HEK293T (cell line): ENCODE measurements around the gene KREMEN1.

Experiments used
- CTCF ChIA-PET: fragments of 350-600 bp; formaldehyde crosslinking; extraction: SDS; loops from one replicate; lab custom pipeline; 2021; ENCODE audit warnings: antibody characterized with exemption, inconsistent platforms; lab: Yijun Ruan, JAX
- POLR2A ChIA-PET: fragments of 350-600 bp; formaldehyde crosslinking; extraction: SDS; loops from one replicate; lab custom pipeline; 2020; ENCODE audit warnings: antibody characterized with exemption, inconsistent platforms; lab: Yijun Ruan, JAX
- DNase-seq: peaks from one replicate; pipeline ENCODE4 v3.0.0; 2012; ENCODE audit warnings: mixed read lengths; ENCODE audit errors: extremely low spot score
- ARNT ChIP-seq: fragments of 450-650 bp; IDR thresholded peaks from 2 replicates; pipeline ENCODE4 v1.6.1; 2017; ENCODE audit warnings: mild to moderate bottlenecking
- BHLHE40 ChIP-seq: fragments of 450-650 bp; IDR thresholded peaks from 2 replicates; pipeline ENCODE4 v1.6.1; 2016; ENCODE audit warnings: mild to moderate bottlenecking, moderate library complexity, borderline replicate concordance
- CTBP1 ChIP-seq: fragments of 450-650 bp; IDR thresholded peaks from 2 replicates; pipeline ENCODE4 v1.6.1; 2016; ENCODE audit warnings: borderline replicate concordance
- ELF4 ChIP-seq: fragments of 450-650 bp; IDR thresholded peaks from 2 replicates; pipeline ENCODE4 v1.6.1; 2017; ENCODE audit warnings: antibody characterized with exemption
- FOXA1 ChIP-seq: fragments of 450-650 bp; IDR thresholded peaks from 2 replicates; pipeline ENCODE4 v1.6.1; 2016; ENCODE audit warnings: mild to moderate bottlenecking
- FOXK2 ChIP-seq: fragments of 450-650 bp; IDR thresholded peaks from 2 replicates; pipeline ENCODE4 v1.6.1; 2016; ENCODE audit warnings: mild to moderate bottlenecking
- FOXM1 ChIP-seq: fragments of 450-650 bp; IDR thresholded peaks from 2 replicates; pipeline ENCODE4 v1.6.1; 2017; ENCODE audit warnings: mild to moderate bottlenecking, borderline replicate concordance
- HDGF ChIP-seq: fragments of 450-650 bp; IDR thresholded peaks from 2 replicates; pipeline ENCODE4 v1.6.1; 2017; ENCODE audit warnings: antibody characterized with exemption, borderline replicate concordance
- L3MBTL2 ChIP-seq: fragments of 450-650 bp; conservative IDR thresholded peaks from 2 replicates; pipeline ENCODE4 v1.6.1; 2016; ENCODE audit warnings: mild to moderate bottlenecking
- LEF1 ChIP-seq: fragments of 450-650 bp; IDR thresholded peaks from 2 replicates; pipeline ENCODE4 v1.6.1; 2017; ENCODE audit warnings: mild to moderate bottlenecking, borderline replicate concordance
- NFRKB ChIP-seq: fragments of 450-650 bp; IDR thresholded peaks from 2 replicates; pipeline ENCODE4 v1.6.1; 2016; ENCODE audit warnings: mild to moderate bottlenecking, moderate library complexity
- SP1 ChIP-seq: fragments of 450-650 bp; IDR thresholded peaks from 2 replicates; pipeline ENCODE4 v1.6.1; 2017
- SUZ12 ChIP-seq: fragments of 450-650 bp; IDR thresholded peaks from 2 replicates; pipeline ENCODE4 v1.6.1; 2016; ENCODE audit warnings: mild to moderate bottlenecking
- TARDBP ChIP-seq: fragments of 450-650 bp; IDR thresholded peaks from 2 replicates; pipeline ENCODE4 v1.6.1; 2016
- ZNF384 ChIP-seq: fragments of 450-650 bp; IDR thresholded peaks from 2 replicates; pipeline ENCODE4 v1.6.1; 2016
- TF ChIP-seq, protein P1 (sequence below): fragments of 450-650 bp; IDR thresholded peaks from 2 replicates; pipeline ENCODE4 v1.6.1; 2016

The KREMEN1 gene

DNA sequence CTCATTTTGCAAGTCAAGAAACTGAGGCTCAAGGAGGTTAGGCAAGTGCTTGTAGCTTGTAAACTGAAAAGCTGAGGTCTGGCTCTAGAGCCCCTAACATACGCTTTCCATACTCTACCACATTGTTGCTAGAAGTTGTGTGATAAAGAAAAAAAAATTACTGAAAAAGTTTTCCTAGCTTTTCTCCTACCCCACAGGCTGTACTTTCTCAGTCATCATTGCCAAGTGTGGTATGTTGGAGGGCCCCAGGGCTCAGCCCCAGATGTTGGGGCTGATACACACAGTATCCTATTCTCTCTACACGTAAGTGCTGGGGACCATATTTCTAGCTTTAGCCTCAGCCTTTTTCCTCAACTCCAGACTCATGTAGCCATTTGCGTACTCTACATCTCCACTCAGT lies 16.0 kb downstream of the KREMEN1 start:
- TF ChIP-seq FOXM1 = no peak
- no peak for DNase-seq
- CTCF ChIA-PET = interaction anchor here (0.7 kb wide), 1 partner anchor 64 kb away, joined by 3 read pairs; no protein-coding TSS in a partner anchor
- POLR2A ChIA-PET = interaction anchor here (0.7 kb wide), 1 partner anchor 44 kb away, joined by 4 read pairs; no protein-coding TSS in a partner anchor

DNA sequence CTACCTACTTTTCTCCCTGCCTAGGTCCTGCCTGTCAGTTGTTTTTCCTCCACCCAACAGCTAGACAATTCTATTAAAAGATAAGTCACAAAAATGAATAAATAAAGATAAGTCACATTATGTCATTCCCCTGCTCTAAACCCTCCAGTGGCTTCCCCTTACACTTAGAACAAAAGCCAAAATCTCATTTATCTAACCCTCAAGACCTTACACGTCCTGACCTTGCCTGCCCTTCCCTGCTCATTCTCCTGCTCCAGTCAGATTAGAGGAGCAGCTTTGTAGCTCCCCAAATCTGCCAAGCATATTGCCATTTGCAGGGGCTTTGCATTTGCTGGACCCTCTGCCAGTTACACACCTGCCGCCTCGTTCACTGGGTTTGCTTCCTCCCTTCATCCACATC lies 16.7 kb downstream of the KREMEN1 start:
- ChIA-PET POLR2A (no interaction called here), CTCF (no interaction called here)
- DNase-seq = no peak
- TF ChIP-seq CTBP1 (no peak), HDGF (no peak), LEF1 (no peak), BHLHE40 (no peak), SUZ12 (no peak), FOXK2 (no peak), ZNF384 (no peak), ELF4 (no peak)
- TF ChIP-seq, protein P1, sequence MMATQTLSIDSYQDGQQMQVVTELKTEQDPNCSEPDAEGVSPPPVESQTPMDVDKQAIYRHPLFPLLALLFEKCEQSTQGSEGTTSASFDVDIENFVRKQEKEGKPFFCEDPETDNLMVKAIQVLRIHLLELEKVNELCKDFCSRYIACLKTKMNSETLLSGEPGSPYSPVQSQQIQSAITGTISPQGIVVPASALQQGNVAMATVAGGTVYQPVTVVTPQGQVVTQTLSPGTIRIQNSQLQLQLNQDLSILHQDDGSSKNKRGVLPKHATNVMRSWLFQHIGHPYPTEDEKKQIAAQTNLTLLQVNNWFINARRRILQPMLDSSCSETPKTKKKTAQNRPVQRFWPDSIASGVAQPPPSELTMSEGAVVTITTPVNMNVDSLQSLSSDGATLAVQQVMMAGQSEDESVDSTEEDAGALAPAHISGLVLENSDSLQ = no peak

DNA sequence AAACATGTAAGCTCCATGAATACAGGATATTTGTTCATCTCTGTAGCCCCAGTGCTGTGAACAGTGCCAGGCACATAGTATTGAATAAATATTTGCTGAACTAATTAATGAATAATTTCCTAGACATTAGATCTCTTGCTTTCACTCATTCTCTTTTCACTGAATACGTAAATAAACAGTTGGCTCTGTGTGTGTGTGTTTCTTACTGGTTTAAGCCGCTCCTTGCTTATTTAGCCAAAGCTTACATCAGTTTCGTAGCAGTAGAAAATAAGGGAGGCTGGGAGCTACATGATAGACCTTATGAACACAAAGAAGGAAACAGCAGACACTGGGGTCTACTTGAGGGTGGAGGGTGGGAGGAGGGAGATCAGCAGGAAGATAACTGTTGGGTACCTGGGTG lies 17.2 kb downstream of the KREMEN1 start:
- ChIA-PET CTCF (interaction anchor here (0.6 kb wide), 1 partner anchor 323 kb away, joined by 4 read pairs; no protein-coding TSS in a partner anchor), POLR2A (no interaction called here)
- TF ChIP-seq HDGF (no peak), ELF4 (no peak), TARDBP (no peak), NFRKB (no peak), LEF1 (no peak), ZNF384 (no peak), ARNT (no peak), CTBP1 (no peak), L3MBTL2 (no peak), SUZ12 (no peak), FOXM1 (no peak), SP1 (no peak), FOXK2 (no peak), BHLHE40 (no peak)
- TF ChIP-seq, protein P1 = no peak
- no peak for DNase-seq

DNA sequence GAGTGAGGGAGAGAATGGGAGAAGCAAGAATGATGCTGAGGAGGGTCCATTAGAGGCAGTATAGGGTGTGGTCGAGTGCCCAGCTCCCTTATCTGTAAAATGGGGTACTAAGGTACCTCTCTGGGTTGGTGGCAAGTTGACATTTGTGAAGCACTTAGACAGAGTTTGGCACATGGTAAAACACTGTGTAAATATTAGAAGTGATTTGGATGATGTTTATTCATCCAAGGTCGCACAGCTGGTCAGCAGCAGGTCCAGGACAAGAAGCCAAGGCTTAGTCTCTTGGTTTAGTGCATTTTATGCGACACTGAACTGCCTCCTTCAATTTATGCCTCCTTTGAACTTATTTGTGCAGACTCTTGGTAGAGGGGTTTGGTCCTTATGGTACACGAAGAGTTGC lies 19.4 kb downstream of the KREMEN1 start:
- POLR2A ChIA-PET = interaction anchor here (0.8 kb wide), 1 partner anchor 14 kb away, joined by 3 read pairs; no protein-coding TSS in a partner anchor
- no peak for DNase-seq
- CTCF ChIA-PET = interaction anchor here (1.3 kb wide), 1 partner anchor 62 kb away, joined by 4 read pairs; no protein-coding TSS in a partner anchor
- no peak for TF ChIP-seq LEF1
- TF ChIP-seq SP1 = no peak
- no peak for TF ChIP-seq CTBP1

DNA sequence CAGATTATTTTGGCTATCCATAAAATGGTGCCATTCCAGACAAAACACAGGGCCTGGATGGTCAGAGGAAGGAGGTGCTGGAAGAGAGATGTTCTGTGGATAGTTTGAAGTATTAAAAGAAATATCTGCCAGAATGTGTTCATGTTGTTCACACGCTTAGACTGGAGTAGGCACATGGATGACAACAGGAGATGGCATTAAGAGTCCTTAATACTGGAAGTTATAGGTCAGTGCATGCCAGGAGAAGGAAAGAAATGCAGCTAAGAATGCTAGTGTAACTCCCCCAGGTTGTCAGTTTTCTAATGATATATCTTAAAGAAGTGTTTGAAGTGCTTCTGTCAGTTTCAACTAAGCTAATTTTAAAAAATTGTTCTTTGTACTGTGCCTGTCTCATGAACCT lies 20.2 kb downstream of the KREMEN1 start:
- ChIA-PET CTCF (interaction anchor here (0.6 kb wide), 1 partner anchor 166 kb away, joined by 4 read pairs; no protein-coding TSS in a partner anchor), POLR2A (no interaction called here)
- TF ChIP-seq, protein P1 = no peak
- TF ChIP-seq ELF4 (no peak), FOXK2 (no peak), NFRKB (no peak), HDGF (no peak), FOXA1 (no peak), LEF1 (no peak), CTBP1 (no peak), FOXM1 (no peak), TARDBP (no peak), L3MBTL2 (no peak), ARNT (no peak), ZNF384 (no peak), SUZ12 (no peak), SP1 (no peak), BHLHE40 (no peak)
- no peak for DNase-seq

DNA sequence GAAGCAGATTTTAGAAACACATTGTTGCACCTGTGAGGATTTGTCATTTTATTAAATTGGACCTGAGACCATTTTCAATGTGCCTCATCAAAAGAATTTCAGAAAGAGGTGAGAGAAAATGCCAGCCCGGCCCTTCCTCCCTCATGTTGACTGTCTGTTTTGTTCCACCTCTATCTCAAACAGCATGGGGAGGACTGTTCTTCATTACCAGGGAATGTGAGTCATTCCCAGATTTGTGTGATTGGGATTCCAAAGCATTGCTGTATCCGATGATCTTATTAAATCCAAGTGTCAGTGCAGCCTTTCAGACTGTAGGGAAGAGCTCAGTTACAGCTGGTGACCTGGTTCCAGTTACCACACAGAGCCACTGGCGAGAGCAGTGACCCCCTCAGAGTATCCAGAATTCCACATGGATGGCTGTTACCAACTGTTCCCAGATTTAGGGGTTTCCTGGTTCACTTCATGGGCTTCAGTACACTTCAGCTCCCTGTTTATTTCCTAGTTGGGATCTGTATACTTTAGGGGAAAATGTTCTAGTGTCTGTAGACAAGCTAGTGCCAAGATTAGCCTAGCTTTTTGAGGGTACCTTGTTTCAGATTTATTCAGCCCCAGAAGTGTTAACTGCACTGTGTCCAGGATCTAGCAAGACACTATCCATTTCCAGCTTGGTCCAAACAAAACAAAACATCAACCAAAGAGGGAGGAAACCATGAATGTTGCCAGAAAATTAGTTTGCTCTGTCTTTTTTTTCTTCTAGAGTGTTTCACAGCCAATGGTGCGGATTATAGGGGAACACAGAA lies 20.9 kb downstream of the KREMEN1 start:
- DNase-seq = no peak
- TF ChIP-seq ARNT (no peak), FOXA1 (no peak), BHLHE40 (no peak), NFRKB (no peak), TARDBP (no peak), L3MBTL2 (no peak), ZNF384 (no peak)
- TF ChIP-seq, protein P1 = no peak
- ChIA-PET CTCF (interaction anchor here (1.2 kb wide), 1 partner anchor 61 kb away, joined by 3 read pairs; no protein-coding TSS in a partner anchor), POLR2A (no interaction called here)
